ENCODE data around the gene GREB1L.

DNA sequence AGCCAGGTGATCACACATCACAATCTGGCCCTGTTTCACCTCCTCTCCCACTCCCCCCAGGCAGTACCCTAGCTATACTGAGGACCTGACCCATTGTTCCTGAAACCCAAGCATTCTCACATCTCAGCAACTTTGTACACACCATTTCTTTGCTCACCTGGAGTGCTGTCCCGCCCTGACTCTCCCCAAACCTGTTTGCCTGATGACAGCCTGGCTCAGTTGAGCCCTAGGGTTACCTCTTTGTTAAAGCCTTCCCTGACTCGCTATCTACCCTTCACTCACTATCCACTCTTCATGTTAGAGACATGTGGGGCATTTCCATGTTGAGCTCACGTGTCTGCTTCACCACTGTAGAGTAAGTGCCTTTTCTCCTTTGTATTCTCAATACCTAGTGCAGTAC, 49.1 kb downstream of the GREB1L start:
- TF ChIP-seq POLR2AphosphoS5 (IDR thresholded peaks at IDR 0.05) (no peak), POLR2A (IDR thresholded peaks at IDR 0.05; ENCODE audit: low read depth) (no peak)
- TF ChIP-seq, protein P1, sequence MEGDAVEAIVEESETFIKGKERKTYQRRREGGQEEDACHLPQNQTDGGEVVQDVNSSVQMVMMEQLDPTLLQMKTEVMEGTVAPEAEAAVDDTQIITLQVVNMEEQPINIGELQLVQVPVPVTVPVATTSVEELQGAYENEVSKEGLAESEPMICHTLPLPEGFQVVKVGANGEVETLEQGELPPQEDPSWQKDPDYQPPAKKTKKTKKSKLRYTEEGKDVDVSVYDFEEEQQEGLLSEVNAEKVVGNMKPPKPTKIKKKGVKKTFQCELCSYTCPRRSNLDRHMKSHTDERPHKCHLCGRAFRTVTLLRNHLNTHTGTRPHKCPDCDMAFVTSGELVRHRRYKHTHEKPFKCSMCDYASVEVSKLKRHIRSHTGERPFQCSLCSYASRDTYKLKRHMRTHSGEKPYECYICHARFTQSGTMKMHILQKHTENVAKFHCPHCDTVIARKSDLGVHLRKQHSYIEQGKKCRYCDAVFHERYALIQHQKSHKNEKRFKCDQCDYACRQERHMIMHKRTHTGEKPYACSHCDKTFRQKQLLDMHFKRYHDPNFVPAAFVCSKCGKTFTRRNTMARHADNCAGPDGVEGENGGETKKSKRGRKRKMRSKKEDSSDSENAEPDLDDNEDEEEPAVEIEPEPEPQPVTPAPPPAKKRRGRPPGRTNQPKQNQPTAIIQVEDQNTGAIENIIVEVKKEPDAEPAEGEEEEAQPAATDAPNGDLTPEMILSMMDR (IDR thresholded peaks at IDR 0.05): no peak

Data from esophagus muscularis mucosa (tissue), 3 donors.